H1 (cell line): ENCODE results near the gene ANKRD13B. TPM values are rescaled to one million over a fixed set of nuclear protein-coding genes. Genes with fewer than 3 reads are reported as not detected.

ENCODE experiments used
- KDM1A ChIP-seq: fragments of 200-600, 300-600 bp; sonication (generic); IDR thresholded peaks from 2 replicates; pipeline ENCODE4 v1.7.1; 2016; ENCODE audit warnings: mild to moderate bottlenecking, low read length, borderline replicate concordance
- NANOG ChIP-seq: IDR thresholded peaks from 2 replicates; pipeline ENCODE4 v1.6.1; 2011; ENCODE audit warnings: low read length, low read depth, mild to moderate bottlenecking, inconsistent platforms; ENCODE audit not compliant: insufficient read depth, poor library complexity, severe bottlenecking
- POU5F1 ChIP-seq: IDR thresholded peaks from 2 replicates; pipeline ENCODE4 v1.6.1; 2011; ENCODE audit warnings: low read depth, mild to moderate bottlenecking, low read length, moderate library complexity
- polyA plus RNA-seq, 7 experiments: library from polyadenylated mRNA; depleted of rRNA in 3 of 7; stranded (reverse) in 5 of 7; unstranded in 2 of 7; fragments of >200 nt in 5 of 7; fragments of 200-250 nt in 2 of 7; gene quantifications; 1 replicate in 5 of 7; 2 replicates in 1 of 7; 4 replicates in 1 of 7; pipeline versions ENCODE4 v1.2.1 to v1.2.3, GENCODE V29; 2011 to 2013; ENCODE audit warnings: missing spikeins in 2 of 7, mixed read lengths in 2 of 7
- total RNA-seq: library from RNA; stranded (reverse); fragmentation: NEBNext Ultra II Directional; extraction: Animal tissue kit (Norgen Biotek cat#: 25700); gene quantifications from 2 replicates; pipeline ENCODE4 v1.2.1, GENCODE V29; 2021

Gene ANKRD13B
- total and polyA plus RNA-seq, 2 of the 8 experiments (the other 6 are each of a cell fraction or from before 2014, with no cell fraction given) = 16.4 to 48.5 TPM

GRCh38 chr17:29577001-29577370 lies 15.9 kb upstream of the ANKRD13B start (continued):
- TF ChIP-seq NANOG (no peak), KDM1A (no peak), POU5F1 (no peak)
